ENCODE results near the gene DDI2. TPM values are rescaled to one million over a fixed set of nuclear protein-coding genes. Genes with fewer than 3 reads are reported as not detected.
"Not testable (repeated sequence)": the region's sequence is repeated elsewhere in the genome, so short reads cannot be mapped to it uniquely, and the experiment has no call there.

DDI2 gene
- total RNA-seq, 2 donors from 2014 or later: 23.8 to 27.4 TPM

- DNase-seq (ENCODE audit: low spot score): no peak
- intact Hi-C loops (cut with DNase I): loop anchor here in 1 of 2 donors (10.0 kb wide), 1 partner anchor 50 kb away; no protein-coding TSS in a partner anchor
Measured at GRCh38 chr1:15625056-15625917, 8.0 kb downstream of the DDI2 start.

- no peak for DNase-seq (ENCODE audit: low spot score)
- intact Hi-C loops (cut with DNase I): loop anchor here in 1 of 2 donors (10.0 kb wide), 1 partner anchor 48 kb away; no protein-coding TSS in a partner anchor
Measured at GRCh38 chr1:15626269-15626950, 9.2 kb downstream of the DDI2 start.

GRCh38 chr1:15627343-15627988 is 10.2 kb downstream of the DDI2 start:
- intact Hi-C loops (cut with DNase I): loop anchor here in 1 of 2 donors (10.0 kb wide), 1 partner anchor 47 kb away; no protein-coding TSS in a partner anchor
- DNase-seq (ENCODE audit: low spot score): no peak

- intact Hi-C loops (cut with DNase I): loop anchor here in 1 of 2 donors (10.0 kb wide), 1 partner anchor 47 kb away; no protein-coding TSS in a partner anchor
- no peak for DNase-seq (ENCODE audit: low spot score)
Measured at GRCh38 chr1:15628003-15628402, 10.7 kb downstream of the DDI2 start.

- intact Hi-C loops (cut with DNase I): no loop called here
- no peak for DNase-seq (ENCODE audit: low spot score)
Measured at GRCh38 chr1:15633756-15634420, 16.6 kb downstream of the DDI2 start.

GRCh38 chr1:15636436-15636835 is 19.2 kb downstream of the DDI2 start:
- intact Hi-C loops (cut with DNase I): no loop called here

GRCh38 chr1:15637826-15638225 is 20.6 kb downstream of the DDI2 start:
- no peak for DNase-seq (ENCODE audit: low spot score)
- intact Hi-C loops (cut with DNase I): no loop called here

More at GRCh38 chr1:15636436-15636835, 19.2 kb downstream of the DDI2 start:
- DNase-seq (ENCODE audit: low spot score): no peak

GRCh38 chr1:15639262-15639661 is 22.0 kb downstream of the DDI2 start:
- intact Hi-C loops (cut with DNase I): no loop called here

GRCh38 chr1:15639931-15640330 is 22.7 kb downstream of the DDI2 start:
- DNase-seq (ENCODE audit: low spot score): no peak
- intact Hi-C loops (cut with DNase I): loop anchor here in 1 of 2 donors (10.0 kb wide), 1 partner anchor 85 kb away; no protein-coding TSS in a partner anchor

More at GRCh38 chr1:15639262-15639661, 22.0 kb downstream of the DDI2 start:
- DNase-seq (ENCODE audit: low spot score): no peak

- intact Hi-C loops (cut with DNase I): loop anchor here in 1 of 2 donors (10.0 kb wide), 1 partner anchor 86 kb away; no protein-coding TSS in a partner anchor
Measured at GRCh38 chr1:15640667-15641066, 23.4 kb downstream of the DDI2 start.

GRCh38 chr1:15649937-15650336 is 32.7 kb downstream of the DDI2 start:
- intact Hi-C loops (cut with DNase I): loop anchor here in 1 of 2 donors (10.0 kb wide), 1 partner anchor 95 kb away; no protein-coding TSS in a partner anchor
- DNase-seq (ENCODE audit: low spot score): no peak

More at GRCh38 chr1:15640667-15641066, 23.4 kb downstream of the DDI2 start:
- DNase-seq (ENCODE audit: low spot score): no peak

- intact Hi-C loops (cut with DNase I): no loop called here
- DNase-seq (ENCODE audit: low spot score): no peak
Measured at GRCh38 chr1:15650433-15650832, 33.2 kb downstream of the DDI2 start.

GRCh38 chr1:15652130-15652529 is 34.9 kb downstream of the DDI2 start:
- intact Hi-C loops (cut with DNase I); DNase-seq (ENCODE audit: low spot score): not testable (repeated sequence)

- DNase-seq (ENCODE audit: low spot score): no peak
- intact Hi-C loops (cut with DNase I): no loop called here
Measured at GRCh38 chr1:15654091-15654690, 36.9 kb downstream of the DDI2 start.

- no peak for DNase-seq (ENCODE audit: low spot score)
- intact Hi-C loops (cut with DNase I): no loop called here
Measured at GRCh38 chr1:15656464-15656863, 39.2 kb downstream of the DDI2 start.

- no peak for DNase-seq (ENCODE audit: low spot score)
- intact Hi-C loops (cut with DNase I): loop anchor here in 1 of 2 donors (1.0 kb wide), 1 partner anchor 41 kb away; no protein-coding TSS in a partner anchor
Measured at GRCh38 chr1:15657021-15657420, 39.8 kb downstream of the DDI2 start.

GRCh38 chr1:15660151-15660550 is 42.9 kb downstream of the DDI2 start:
- DNase-seq (ENCODE audit: low spot score): no peak
- intact Hi-C loops (cut with DNase I): no loop called here

- intact Hi-C loops (cut with DNase I): no loop called here
- no peak for DNase-seq (ENCODE audit: low spot score)
Measured at GRCh38 chr1:15662477-15662876, 45.2 kb downstream of the DDI2 start.
